ENCODE data around the gene ZFYVE27.

Gene ZFYVE27

DNA sequence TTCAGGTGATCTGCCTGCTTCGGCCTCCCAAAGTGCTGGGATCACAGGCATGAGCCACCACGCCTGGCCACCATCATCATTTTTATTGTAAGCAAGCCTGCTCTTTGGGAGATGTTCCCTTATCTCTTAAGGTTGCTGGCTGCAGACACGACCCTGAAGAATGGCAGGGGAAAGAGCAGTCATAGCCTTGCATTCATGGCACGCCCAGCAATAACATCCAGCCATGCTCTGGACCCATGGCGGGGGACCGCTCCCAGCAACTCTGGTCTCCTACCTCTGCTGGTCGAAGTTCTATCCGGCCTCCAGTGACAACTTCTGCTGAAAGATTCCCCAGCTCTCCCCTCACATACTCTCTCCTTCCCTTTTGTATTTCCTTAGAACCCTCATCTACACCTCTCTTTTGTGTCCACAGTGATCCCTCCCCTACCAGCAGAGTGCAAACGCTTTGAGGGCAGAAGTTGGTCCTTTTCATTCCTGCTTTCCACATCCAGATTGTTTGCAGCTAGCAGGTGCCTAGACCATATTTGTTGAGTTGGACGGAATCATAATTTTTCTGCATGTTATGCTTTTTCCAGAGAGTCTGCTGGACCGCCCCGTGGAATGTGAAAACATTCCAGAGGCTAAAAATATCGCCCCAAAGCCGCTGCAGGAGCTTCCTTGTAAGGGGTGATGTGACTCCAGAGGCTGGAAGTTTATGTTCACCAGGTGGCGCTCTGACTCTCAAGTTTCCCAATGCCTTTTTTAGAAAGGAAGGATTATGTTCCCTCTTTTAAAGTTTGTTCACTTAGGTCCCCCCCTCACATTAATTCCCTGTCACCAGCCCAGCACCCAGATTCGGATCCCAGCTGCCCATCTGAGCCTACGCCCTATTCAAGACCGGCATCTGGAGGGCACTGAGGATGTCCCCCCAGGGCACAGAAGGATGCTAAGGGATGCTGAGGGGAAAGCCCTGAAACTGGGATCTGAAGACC, 27.7 kb upstream of the ZFYVE27 start:
- peaks cover 4% of the 10 kb centered on the region for H3K4me1 ChIP-seq (ENCODE audit: insufficient read depth, low read length)
- no peaks in the 10 kb centered on the region for H3K36me3 ChIP-seq (ENCODE audit: insufficient read depth, low read length)
- no peaks in the 10 kb centered on the region for H3K9me3 ChIP-seq (ENCODE audit: control insufficient read depth, insufficient read depth, low read length)
- H3K9ac ChIP-seq (ENCODE audit: low read depth, low read length) = no peak overlapping the region

DNA sequence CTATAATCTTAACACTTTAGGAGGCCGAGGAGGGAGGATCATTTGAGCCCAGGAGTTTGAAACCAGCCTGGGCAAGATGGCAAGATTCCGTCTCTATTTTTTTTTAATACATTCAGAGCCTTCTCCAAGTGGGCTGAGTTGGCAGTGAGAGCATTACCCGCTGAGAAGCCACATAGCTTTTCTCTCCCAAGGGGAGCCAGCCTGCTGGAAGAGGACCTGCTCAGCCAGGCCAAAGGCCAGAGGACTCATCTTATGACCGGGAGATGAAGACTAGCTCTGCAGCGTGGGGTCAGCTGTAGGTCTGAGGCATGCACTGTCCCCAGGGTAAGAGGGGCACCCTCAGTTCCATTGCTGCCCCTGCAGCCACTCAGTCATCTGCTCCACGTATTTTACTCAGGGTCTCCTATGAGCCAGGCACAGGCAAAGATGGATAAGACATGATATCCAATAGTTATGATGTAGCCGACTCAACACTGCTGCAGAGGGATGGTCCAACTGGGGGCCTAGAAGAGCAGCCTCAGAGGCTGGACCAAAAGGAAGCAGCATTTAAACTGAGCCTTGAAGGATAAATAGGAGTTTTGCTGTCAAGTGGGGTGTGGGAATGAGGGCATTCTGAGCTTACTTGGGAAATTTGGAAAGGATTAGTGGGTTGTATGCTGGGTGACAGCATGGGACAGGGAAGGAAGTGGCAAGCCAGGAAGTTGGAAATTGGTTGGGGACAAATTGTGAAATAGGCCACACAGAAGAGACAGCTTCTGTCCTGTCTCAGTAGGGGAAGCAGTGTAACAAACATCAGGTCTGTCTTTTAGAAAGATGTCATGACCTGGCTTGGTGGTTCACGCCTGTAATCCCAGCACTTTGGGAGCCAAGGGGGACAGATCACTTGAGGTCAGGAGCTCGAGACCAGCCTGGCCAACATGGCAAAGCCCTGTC, 25.0 kb upstream of the ZFYVE27 start:
- Histone ChIP-seq H3K9me3 (ENCODE audit: control insufficient read depth, insufficient read depth, low read length) (no peaks in the 10 kb centered on the region), H3K9ac (ENCODE audit: low read depth, low read length) (no peak overlapping the region), H3K4me1 (ENCODE audit: insufficient read depth, low read length) (peaks cover 14% of the 10 kb centered on the region), H3K36me3 (ENCODE audit: insufficient read depth, low read length) (no peaks in the 10 kb centered on the region)

DNA sequence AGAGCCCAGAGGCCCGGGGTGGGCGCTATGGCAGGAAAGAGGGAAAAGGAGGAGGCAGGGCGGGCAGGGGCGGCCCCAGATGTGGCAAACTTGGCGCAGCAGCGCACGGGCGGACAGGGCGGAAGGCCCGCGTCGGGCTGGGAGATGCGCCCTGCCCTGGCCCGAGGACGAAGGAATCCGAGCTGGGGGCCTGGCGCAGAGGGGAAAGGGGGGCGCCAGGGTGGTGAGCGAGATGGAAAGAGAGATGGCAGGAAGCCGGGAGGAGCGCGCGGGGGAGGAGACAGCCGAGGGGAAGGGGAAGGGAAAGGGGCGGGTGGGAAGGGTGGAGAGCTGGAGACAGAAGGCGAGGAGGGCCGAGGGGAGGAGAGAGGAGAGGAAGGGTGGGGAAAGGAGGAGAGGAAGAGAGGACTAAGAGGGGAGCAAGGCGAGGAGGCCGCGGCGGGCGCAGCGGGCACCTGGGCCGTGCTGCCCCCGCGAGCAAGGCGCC, 23.5 kb upstream of the ZFYVE27 start, which contains the start of gene MARVELD1:
TSS of gene MARVELD1 (plus strand) at position 392 of the 487 bp plus-strand sequence. CDS start 147 bp downstream, outside the sequence.
- no peaks in the 10 kb centered on the region for H3K9me3 ChIP-seq (ENCODE audit: control insufficient read depth, insufficient read depth, low read length)
- H3K9ac ChIP-seq (ENCODE audit: low read depth, low read length) = peak within 1 kb of the TSS; percentile 88
- no peaks in the 10 kb centered on the region for H3K36me3 ChIP-seq (ENCODE audit: insufficient read depth, low read length)
- peaks cover 16% of the 10 kb centered on the region for H3K4me1 ChIP-seq (ENCODE audit: insufficient read depth, low read length)

DNA sequence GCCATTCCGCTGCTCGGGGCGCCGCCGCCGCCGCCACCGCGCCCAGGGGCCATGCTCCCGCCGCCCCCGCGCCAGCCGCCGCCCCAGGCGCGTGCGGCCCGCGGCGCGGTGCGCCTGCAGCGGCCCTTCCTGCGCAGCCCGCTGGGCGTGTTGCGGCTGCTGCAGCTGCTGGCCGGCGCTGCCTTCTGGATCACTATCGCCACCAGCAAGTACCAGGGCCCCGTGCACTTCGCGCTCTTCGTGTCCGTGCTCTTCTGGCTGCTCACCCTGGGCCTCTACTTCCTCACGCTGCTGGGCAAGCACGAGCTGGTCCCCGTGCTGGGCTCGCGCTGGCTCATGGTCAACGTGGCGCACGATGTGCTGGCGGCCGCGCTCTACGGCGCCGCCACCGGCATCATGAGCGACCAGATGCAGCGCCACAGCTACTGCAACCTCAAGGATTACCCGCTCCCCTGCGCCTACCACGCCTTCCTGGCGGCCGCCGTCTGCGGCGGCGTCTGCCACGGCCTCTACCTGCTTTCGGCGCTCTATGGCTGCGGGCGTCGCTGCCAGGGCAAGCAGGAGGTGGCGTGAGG, 23.0 kb upstream of the ZFYVE27 start:
- Histone ChIP-seq H3K9ac (ENCODE audit: low read depth, low read length) (peak overlapping the region; percentile 88), H3K4me1 (ENCODE audit: insufficient read depth, low read length) (peaks cover 21% of the 10 kb centered on the region), H3K36me3 (ENCODE audit: insufficient read depth, low read length) (no peaks in the 10 kb centered on the region), H3K9me3 (ENCODE audit: control insufficient read depth, insufficient read depth, low read length) (no peaks in the 10 kb centered on the region)

DNA sequence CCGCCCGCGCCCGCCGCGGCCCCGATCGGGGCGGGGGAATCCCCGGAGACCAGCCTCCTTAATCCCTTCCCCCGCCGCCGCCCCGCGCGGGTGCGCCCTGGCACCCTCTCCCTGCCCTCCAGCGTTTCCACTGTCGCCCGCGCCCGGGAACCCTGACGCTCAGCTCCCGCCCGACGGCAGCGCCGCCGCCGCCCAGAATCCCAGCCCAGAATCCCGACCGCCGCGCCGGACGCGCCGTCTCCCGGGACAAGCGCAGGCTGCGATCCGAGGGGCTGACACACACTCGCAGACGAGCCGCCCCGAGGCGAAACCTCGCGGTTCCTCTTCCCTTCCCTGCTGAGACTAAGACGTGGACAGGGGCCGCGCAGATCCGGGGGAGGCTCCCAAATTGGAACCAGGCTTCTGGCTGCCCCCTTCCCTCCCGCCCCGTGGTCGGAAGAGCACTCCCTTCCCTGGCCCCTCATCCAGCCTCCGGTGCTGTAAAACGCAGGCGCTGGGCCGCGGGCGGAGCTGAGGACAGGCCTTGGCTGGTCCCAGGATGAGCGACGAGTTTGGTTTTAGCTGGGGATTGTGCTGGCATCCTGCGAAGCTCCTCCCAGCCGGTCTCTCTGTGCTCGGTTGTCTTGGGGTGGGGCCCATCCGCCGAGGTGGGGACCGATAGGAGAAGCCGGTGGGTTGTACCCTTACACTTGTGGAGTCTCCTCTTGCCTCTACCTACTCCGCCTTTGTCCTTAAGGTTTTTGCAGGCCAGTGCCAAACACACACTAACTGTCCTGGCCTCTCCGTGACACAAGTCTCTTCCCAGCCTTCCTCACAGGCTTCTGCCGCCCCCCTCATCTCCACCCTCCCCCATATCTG, 22.3 kb upstream of the ZFYVE27 start:
- peak overlapping the region; percentile 88 for H3K9ac ChIP-seq (ENCODE audit: low read depth, low read length)
- H3K4me1 ChIP-seq (ENCODE audit: insufficient read depth, low read length) = peaks cover 28% of the 10 kb centered on the region
- H3K9me3 ChIP-seq (ENCODE audit: control insufficient read depth, insufficient read depth, low read length) = no peaks in the 10 kb centered on the region

DNA sequence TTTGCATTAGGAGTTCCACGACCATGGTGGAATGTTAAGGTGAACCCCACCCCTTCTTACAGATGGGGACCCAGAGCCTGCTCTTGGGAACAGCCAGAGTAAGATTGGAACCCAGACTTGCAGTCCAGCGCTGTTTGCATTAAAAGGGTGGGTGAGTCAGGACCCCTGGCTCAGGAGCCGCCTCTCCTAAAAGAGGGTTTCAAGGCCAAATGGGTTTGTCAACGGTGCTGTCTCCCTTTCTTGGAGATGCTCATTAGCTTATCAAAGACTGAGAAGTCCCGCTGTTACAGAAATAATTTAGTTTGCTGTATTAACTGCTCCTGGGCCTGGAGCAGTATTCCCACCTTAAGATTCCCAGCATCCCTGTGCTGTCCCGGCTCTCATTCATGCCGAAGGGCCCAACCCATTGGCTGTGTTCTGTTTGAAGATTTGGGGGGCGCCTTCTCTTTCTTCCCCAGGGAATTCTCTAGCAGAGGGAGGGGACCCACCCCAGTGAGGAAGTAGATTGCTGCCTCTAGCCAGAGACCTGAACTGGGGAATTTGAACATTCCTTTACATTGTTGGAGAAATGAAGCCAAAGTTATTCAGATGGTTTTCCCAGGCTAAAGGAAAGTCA, 21.6 kb upstream of the ZFYVE27 start:
- Histone ChIP-seq H3K9me3 (ENCODE audit: control insufficient read depth, insufficient read depth, low read length) (no peaks in the 10 kb centered on the region), H3K36me3 (ENCODE audit: insufficient read depth, low read length) (no peaks in the 10 kb centered on the region), H3K4me1 (ENCODE audit: insufficient read depth, low read length) (peaks cover 28% of the 10 kb centered on the region), H3K9ac (ENCODE audit: low read depth, low read length) (peak overlapping the region; percentile 88)

More for the DNA sequence above, 22.3 kb upstream of the ZFYVE27 start:
- no peaks in the 10 kb centered on the region for H3K36me3 ChIP-seq (ENCODE audit: insufficient read depth, low read length)

DNA sequence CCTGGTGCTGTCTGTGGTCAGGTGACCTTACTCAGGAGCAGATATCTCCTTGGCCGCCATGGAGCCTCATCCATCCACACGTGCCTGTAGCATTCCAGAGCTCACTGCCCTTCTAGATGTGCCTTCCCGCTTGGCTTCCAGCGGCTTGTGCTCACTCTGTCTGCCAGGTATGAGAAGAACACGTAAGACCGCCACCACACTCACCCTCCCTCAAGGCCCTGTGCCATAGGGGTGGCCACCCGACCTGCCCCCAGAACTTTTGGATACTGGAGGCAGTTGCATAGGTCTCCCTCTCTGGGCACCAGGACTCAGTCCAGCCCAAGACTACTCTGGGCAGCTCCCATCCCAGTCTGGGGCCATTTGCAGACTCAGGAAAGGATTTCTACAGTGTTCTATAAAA, 19.3 kb upstream of the ZFYVE27 start:
- Histone ChIP-seq H3K9me3 (ENCODE audit: control insufficient read depth, insufficient read depth, low read length) (no peaks in the 10 kb centered on the region), H3K36me3 (ENCODE audit: insufficient read depth, low read length) (no peaks in the 10 kb centered on the region), H3K9ac (ENCODE audit: low read depth, low read length) (no peak overlapping the region), H3K4me1 (ENCODE audit: insufficient read depth, low read length) (peaks cover 28% of the 10 kb centered on the region)

DNA sequence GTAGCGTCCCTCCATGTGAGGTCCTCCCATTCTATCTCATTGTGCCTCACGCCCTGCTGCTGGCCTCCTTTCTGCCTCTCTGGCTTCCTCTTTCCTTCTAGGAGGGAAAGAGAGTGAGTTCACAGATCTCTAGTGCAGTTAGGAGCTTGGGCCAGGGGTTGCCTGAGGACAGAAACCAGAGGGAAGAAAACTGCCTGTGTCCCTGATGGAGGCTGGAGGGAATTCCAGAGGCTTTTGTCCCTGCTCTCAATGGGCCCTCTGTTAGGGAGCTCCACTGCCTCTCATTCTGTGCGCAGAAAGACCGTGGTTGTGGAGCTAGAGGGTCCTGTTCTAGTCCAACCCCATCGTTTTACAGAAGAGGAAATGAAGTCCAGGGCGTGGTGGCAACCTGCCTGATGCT, 18.8 kb upstream of the ZFYVE27 start:
- H3K36me3 ChIP-seq (ENCODE audit: insufficient read depth, low read length) = no peaks in the 10 kb centered on the region
- H3K9ac ChIP-seq (ENCODE audit: low read depth, low read length) = no peak overlapping the region
- peaks cover 24% of the 10 kb centered on the region for H3K4me1 ChIP-seq (ENCODE audit: insufficient read depth, low read length)
- no peaks in the 10 kb centered on the region for H3K9me3 ChIP-seq (ENCODE audit: control insufficient read depth, insufficient read depth, low read length)

DNA sequence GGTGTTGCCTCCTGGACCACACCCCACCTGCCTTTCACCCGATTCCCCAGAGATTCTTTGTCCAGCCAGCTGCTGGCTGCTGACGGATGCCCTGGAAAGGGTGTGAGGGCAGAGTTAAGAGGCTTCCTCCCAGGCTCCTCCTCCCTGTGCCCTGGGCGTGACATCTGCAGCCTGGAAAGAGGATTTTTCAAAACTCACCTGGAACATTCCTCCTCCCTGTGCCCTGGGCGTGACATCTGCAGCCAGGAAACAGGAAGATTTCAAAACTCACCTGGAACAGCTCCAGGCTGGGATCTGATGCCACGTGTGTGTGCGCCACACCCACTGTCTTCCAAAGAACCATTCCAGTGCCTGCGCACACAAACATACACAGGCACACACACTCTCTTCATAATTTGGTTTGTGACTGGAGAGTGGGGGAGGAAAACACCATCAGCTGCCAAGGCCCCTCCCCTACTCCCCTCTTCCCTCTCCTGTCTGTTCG, 18.2 kb upstream of the ZFYVE27 start:
- H3K36me3 ChIP-seq (ENCODE audit: insufficient read depth, low read length) = no peaks in the 10 kb centered on the region
- no peaks in the 10 kb centered on the region for H3K9me3 ChIP-seq (ENCODE audit: control insufficient read depth, insufficient read depth, low read length)
- H3K4me1 ChIP-seq (ENCODE audit: insufficient read depth, low read length) = peaks cover 24% of the 10 kb centered on the region
- no peak overlapping the region for H3K9ac ChIP-seq (ENCODE audit: low read depth, low read length)

DNA sequence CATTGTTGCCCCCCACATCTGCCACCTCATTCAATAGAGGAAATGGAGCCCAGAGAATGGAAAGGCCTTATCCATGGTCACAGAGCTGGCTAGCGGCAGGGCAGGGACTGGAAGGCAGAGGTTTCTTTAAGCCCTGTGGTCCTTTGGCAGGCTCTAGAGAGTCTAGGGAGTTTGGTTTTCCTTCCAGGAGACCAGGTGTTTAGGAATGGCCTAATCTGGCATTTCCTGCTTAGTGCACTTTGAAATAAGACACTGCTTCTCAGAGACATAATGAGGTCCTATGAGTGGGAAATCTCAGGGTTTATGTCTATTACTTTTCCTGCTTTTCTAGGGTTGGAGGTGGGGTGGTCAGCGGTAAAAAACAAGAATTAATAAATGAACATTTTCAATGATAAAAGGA, 17.3 kb upstream of the ZFYVE27 start:
- Histone ChIP-seq H3K36me3 (ENCODE audit: insufficient read depth, low read length) (no peaks in the 10 kb centered on the region), H3K9me3 (ENCODE audit: control insufficient read depth, insufficient read depth, low read length) (no peaks in the 10 kb centered on the region), H3K4me1 (ENCODE audit: insufficient read depth, low read length) (peaks cover 24% of the 10 kb centered on the region), H3K9ac (ENCODE audit: low read depth, low read length) (no peak overlapping the region)

DNA sequence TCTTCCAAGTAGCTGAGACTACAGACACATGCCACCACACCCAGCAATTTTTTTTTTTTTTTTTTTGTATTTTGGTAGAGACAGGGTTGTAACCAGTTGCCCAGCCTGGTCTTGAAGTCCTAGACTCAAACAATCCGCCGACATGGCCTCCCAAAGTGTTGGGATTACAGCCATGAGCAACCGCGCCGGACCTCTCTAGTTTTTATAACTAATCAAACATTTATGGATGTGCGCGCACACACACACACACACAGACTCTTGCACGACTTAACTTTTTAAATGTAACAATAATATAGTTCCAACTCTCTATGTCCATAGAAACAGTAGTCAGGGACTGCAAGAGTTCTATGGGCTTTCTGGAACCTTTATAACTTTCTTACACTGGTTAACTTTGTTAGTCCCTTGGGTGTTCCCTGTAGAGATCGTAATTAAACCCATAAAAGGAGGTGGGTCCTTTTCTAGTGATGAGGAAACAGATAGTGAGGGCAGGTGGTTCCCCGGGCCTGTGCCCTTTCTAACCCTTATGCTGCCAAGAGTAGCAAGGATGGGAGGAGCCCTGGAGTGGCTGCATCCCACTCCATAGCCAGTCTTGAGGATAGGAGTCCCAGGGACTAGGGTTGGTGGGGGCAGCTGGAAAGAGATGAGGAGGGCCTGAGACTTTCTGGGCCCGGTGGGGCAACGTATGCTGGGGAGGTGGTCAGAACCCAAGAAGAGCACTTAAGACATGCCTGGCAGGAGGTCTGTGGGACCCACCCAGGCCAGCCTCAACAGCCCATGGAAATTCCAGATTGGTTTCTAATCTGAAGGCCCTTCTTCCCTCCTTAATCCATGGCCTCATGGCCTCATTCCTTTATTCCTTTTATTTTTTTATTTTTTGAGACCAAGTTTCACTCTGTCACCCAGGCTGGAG, 14.8 kb upstream of the ZFYVE27 start:
- Histone ChIP-seq H3K9me3 (ENCODE audit: control insufficient read depth, insufficient read depth, low read length) (no peaks in the 10 kb centered on the region), H3K4me1 (ENCODE audit: insufficient read depth, low read length) (peaks cover 14% of the 10 kb centered on the region), H3K36me3 (ENCODE audit: insufficient read depth, low read length) (no peaks in the 10 kb centered on the region), H3K9ac (ENCODE audit: low read depth, low read length) (no peak overlapping the region)

DNA sequence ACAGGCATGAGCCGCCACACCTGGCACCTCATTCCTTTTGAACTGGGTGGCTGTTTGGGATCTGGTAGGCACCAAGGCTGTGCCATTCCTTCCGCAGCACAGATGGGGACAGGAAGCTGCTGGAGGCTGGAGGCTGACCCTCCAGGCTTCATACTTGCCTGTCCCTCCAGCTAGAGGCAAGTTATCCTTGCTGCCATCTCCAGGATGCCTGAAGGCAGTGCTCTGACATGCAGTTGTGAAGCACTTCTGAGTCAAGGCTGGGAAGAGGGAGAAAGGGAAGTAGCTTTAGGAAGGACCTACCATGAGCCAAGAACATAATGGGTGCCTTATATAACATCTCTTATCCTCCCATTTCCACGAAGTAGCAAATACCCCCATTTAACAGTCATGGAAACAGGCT, 13.9 kb upstream of the ZFYVE27 start:
- no peaks in the 10 kb centered on the region for H3K36me3 ChIP-seq (ENCODE audit: insufficient read depth, low read length)
- no peaks in the 10 kb centered on the region for H3K9me3 ChIP-seq (ENCODE audit: control insufficient read depth, insufficient read depth, low read length)
- no peak overlapping the region for H3K9ac ChIP-seq (ENCODE audit: low read depth, low read length)
- H3K4me1 ChIP-seq (ENCODE audit: insufficient read depth, low read length) = peaks cover 14% of the 10 kb centered on the region
